ENCODE results near the gene GLYR1.

DNA sequence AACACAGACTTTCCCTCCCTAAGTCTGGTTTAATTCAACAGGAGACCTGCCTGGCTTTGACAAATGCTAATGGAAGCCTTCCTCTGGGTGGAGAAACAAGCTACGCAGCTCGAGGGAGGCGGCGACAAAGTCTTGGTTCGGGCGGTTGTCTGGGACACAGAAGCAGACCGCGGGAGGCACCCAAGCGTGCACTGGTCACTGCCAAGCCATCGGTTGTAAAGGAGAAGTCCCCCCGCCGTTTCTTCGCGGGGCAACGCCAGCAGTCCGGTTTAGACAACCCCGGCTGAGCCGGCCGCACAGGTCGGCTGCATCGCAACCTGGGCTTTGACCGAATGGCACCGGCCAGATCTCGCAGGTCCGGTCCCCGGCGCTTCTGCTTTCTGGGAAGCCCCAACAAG, 586 bp downstream of the GLYR1 start:
- TF ChIP-seq SUZ12 (IDR thresholded peaks at IDR 0.05) (no peak), NFRKB (IDR thresholded peaks at IDR 0.05) (no peak), BHLHE40 (IDR thresholded peaks at IDR 0.05; ENCODE audit: borderline replicate concordance) (no peak), ELF4 (IDR thresholded peaks at IDR 0.05) (no peak), FOXM1 (IDR thresholded peaks at IDR 0.05; ENCODE audit: borderline replicate concordance) (no peak), PKNOX1 (IDR thresholded peaks at IDR 0.05) (no peak), ARNT (IDR thresholded peaks at IDR 0.05) (no peak), ZNF384 (IDR thresholded peaks at IDR 0.05) (no peak), FOXK2 (IDR thresholded peaks at IDR 0.05) (no peak), TARDBP (IDR thresholded peaks at IDR 0.05) (no peak)

Data from HEK293T (cell line).